Activated CD4-positive, alpha-beta T cell treated with anti-CD3 and anti-CD28 coated beads for 24 hours (primary cell): ENCODE data around the gene UBLCP1.
"Not testable (repeated sequence)": the region's sequence is repeated elsewhere in the genome, so short reads cannot be mapped to it uniquely, and the experiment has no call there.

Experiments used
- DNase-seq, 2 donors: peaks; one replicate each; pipeline ENCODE4 v3.0.0-alpha.2; 2020; ENCODE audit warnings: low read depth in 2 of 2

Gene UBLCP1, protein sequence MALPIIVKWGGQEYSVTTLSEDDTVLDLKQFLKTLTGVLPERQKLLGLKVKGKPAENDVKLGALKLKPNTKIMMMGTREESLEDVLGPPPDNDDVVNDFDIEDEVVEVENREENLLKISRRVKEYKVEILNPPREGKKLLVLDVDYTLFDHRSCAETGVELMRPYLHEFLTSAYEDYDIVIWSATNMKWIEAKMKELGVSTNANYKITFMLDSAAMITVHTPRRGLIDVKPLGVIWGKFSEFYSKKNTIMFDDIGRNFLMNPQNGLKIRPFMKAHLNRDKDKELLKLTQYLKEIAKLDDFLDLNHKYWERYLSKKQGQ

DNA sequence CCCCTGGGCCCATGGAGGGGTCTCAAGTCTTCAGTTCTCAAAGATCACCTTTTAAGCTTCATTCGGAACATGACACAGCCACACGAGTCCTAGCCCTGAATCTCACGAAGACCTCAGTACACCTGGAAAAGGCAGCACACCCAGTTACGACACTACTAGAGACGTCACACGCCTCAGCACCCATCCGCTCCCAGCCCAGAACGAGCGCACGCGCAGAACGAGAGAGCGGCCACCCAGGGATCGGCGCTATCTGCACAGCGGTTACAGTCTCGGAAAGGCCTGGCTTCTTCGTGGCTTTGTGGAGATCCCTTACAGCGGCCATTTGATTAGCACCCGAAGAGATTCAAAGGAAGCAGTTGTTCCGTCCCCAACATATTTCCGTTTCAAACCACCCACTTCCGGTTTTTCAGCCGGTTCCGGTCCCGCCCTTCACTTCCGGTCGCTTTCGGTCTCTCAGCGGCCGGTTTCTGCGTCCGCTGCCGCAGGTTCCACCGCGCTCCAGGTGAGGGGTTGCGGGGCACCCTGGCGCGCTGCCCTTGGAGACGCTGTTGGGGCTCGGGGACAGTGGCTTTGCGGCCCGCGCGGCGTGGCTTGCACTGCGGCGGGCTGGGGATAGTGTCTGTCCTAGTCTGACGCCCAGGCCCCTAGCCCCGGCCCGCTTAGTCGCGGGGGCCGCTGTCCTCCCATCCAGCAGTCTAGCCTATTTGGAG lies at the start of gene UBLCP1:
Gene UBLCP1, plus strand, starts transcription at position 432 of the 710 bp plus-strand sequence. CDS start 5,626 bp downstream, outside the sequence.
- peak; percentile 57 to 68 for DNase-seq

DNA sequence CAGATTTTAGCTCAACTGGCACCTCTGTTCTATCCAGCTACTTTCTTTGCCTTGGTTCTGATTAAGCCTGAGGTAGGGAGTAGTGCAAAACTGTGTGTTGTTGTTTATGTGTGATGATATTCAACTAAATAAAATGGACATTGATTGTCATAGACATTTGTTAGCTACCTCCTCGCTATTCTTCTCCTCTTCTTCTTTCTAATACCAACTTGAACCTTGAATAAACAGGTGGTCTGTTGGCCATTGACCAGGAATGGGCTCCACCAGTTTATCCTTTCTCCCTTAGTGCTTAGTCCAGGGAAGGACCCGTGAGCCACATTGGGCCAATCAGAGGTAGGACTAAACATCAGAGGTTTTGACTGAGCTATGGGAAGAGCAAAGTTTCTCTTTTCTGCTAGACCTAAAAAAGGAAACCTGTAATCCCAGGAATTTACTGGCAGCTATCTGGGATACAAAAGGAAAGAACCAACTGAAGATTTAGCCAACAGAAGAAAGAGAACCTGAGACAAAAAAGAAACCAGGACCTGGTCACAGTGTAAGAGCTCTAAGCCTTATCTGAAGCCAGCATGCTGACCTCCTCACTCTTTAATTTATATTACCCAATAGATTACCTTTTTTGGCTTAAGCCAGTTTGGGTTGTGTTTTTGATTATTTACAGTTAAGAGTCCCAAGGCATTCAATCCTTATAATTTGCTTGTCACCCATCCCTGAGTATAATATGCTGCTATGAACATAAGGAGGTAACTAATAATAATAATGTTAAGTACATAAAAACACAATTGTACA lies 48.4 kb upstream of the UBLCP1 start:
- no peak for DNase-seq

DNA sequence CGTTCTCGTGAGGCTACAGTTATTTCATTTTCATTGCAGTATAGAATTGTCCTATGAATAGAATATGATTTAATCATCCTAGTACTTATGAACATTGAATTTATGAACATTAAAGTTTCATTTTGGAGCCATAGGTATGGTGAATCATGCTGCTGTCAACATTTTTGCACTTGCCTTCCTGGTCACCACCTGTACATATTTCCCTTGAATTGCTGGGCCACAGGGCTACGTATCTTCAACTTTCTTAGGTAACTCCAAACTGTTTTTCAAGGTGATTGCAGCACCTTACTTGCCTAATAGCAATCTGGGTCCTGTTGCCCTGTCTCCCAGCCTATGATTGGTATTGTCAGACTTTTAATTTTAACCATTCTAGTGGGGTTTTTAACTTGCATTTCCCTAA lies 47.2 kb upstream of the UBLCP1 start:
- no peak for DNase-seq

DNA sequence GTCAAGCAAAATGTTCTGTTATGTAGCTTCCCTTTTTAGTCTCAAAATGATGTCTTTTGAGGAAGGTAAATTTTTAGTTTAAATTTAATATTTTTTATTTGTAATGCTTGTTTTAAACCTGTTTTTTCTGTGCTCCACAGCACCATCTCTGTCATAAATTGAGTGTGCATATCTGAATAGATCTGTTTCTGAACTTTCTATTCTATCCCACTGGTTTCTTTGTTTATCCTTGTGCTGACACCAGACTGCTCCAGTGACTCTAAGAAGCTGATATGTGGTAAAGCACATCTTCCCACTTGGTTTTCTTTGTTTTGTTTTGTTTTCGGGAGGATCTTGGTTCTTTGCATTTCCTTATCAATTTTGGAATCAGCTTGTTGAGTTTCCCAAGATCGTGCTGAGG lies 46.6 kb upstream of the UBLCP1 start:
- DNase-seq, result no peak

DNA sequence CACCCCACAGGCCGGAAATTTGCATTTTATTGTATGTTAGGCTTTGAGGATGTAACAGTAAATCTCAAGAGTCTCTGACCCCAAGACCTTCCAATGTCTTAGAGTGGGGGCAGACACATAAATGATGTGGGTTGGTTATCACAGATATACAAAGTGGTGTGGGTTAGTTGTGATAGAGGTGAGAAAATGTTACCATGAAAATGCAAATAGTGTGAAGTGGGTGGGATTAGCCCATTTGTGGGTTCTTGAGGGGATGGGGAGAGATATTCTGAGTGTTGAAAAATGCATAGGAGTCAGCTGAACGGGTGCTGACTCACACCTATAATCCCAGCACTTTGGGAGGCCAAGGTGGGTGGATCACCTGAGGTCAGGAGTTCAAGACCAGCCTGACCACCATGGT lies 45.9 kb upstream of the UBLCP1 start:
- DNase-seq, result no peak

DNA sequence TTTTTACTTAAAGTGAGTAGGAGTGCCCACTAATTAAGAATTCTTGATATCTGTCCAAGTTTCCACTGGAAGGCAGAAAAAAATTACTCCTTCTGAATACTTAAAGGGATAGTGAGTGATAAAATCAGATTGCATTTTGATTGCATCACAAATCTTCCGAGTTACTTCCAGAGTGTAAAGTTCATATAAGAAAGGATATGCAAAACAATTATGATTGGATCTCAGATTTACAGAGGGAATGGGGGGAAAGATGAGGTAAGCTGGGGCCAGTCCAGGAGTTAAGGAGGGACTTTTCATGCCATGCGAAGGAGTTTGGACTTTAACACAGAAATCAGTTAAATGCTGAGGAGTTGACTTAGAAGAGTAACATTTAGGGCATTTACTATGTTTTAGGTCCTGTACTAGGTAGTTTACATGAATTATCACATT lies 44.5 kb upstream of the UBLCP1 start:
- DNase-seq, result no peak

DNA sequence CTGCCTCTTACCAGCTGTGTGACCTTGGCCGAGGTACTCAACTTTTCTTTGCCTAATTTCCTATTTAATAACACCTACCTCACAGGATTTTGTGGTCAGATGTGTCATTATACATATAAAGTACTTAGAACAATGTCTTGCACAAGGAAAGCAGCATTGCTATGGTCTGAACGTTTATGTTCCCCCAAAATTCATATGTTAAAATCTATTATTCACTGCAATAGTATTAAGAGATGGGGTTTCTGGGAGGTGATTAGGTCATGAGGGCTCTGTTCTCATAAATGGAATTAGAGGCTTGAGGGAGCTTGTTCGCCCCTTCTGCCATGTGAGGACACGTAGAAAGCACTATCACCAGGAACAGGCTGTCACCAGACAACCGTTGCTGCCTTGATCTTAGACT lies 42.9 kb upstream of the UBLCP1 start:
- DNase-seq, result no peak

DNA sequence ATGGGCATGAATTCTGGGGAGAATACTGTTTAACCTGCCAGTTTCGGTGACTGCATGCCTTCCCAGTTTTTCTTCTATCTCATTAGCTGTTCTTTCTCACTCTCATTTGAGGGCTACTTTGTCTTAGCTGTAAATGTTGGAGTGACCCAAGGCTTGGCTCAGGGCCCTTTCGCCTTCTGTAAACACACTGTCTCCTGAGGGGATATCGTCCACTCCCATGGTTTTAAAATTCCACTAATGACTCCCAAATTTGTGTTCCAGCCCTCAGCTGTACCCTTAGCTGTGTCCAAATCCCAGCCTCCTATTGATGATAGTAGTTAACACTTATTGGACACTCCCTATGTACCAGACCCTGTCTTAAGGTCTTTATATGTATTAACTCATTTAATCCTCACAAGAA lies 39.6 kb upstream of the UBLCP1 start:
- no peak for DNase-seq

DNA sequence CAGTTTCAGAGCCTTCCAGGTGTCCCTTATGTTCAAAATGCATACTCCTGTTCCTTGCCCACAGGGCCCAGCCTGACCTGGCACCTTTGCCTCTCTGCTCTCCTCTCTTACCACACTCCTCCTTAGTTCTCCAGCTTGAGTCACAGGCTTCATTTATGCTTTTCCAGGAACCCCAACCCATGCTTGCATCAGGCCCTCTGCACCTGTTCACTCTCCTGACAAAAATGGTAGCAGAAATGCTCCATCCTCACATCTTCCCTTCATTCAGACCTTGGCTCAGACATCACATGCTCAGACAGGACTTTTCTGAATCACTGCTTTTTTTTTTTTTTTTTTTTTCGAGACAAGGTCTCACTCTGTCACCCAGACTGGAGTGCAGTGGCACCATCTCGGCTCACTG lies 38.6 kb upstream of the UBLCP1 start:
- no peak for DNase-seq

DNA sequence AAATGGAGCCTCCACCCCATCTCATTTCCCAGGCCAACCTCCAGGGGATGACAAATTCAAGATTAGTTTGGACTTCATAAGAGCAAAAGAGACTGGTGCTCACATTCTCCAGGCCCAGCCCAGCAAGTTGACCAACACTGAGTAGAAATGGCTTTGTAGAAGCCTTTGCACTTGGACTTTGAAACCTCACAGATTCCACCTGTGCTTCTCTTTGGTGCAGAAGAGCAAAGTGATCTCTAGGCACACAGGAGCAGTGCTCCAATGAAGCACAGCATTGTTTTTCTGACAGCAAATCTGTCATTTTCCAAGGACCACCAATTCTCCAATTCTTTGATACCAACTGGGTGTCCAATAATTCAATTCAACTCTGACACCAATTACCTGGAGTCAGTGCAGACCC lies 36.6 kb upstream of the UBLCP1 start:
- no peak for DNase-seq

DNA sequence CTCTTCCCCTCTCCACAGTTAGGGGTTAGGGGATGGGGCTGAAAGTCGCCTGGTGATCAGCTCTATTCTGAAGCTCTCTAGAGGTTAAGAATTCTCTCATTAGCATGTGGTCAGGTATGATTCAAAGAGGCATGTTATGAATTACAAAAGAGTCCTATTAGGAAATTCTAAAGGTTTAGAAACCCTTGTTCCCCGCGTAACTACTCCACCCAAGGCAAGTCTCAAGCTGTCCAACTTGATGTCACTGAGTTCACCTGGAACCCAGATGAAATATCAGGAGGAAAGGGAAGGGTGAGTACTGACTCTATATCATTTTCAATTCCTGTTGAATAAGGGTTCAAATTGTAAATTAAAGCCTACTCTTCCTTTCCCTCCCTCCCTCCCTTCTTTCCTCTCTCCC lies 35.6 kb upstream of the UBLCP1 start:
- no peak for DNase-seq

DNA sequence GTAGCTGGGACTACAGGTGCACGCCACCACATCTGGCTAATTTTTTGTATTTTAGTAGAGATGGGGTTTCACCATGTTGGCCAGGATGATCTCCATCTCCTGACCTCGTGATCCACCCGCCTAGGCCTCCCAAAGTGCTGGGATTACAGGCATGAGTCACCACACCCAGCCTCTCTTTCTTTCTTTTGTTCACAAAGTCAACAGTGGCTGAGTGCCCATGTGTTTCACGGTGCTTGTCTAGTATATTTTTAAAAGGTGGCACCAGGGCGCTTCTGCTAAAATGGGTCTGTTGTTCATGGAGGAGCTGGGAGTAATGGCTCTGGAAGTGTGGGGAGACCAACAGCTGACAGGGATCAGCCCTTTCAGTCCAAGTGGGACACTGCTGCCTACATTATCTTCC lies 35.0 kb upstream of the UBLCP1 start:
- DNase-seq, result not testable (repeated sequence)

DNA sequence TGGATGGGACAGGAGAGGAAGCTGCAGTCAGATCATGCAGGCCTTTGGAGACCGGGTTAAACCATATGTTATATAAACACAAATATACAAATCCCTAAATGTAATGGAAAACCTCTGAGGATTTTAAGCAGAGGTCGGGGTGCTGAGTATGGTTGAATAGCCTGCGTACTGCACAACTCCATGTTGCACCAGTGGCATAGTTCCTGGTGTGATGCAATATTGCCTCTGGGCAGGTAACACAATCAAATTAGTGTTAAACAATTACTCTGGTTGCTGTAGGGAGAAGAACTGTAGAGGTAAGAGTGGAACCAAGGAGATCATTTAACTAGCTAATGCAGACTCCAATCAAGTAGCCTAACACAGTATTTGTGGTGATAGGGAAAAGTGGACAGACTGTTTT lies 32.4 kb upstream of the UBLCP1 start:
- no peak for DNase-seq

DNA sequence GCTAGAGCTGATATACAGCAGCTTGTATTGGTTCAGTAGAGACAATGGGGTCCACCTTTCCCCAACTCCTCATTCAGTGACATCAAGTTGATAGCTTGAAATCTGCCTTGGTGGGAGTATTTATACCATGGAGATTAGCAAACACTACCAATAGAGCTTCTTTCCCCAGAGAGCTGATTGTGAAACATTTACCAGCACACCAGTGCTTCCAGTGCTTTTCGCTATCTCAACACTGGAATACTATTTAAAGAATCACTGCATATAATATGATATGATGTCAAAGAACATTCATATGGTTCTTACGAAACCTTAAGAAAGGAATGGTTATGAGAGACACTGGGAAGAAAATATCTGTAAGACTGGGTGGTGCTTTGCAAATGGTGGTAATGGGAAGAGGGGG lies 31.9 kb upstream of the UBLCP1 start:
- no peak for DNase-seq

DNA sequence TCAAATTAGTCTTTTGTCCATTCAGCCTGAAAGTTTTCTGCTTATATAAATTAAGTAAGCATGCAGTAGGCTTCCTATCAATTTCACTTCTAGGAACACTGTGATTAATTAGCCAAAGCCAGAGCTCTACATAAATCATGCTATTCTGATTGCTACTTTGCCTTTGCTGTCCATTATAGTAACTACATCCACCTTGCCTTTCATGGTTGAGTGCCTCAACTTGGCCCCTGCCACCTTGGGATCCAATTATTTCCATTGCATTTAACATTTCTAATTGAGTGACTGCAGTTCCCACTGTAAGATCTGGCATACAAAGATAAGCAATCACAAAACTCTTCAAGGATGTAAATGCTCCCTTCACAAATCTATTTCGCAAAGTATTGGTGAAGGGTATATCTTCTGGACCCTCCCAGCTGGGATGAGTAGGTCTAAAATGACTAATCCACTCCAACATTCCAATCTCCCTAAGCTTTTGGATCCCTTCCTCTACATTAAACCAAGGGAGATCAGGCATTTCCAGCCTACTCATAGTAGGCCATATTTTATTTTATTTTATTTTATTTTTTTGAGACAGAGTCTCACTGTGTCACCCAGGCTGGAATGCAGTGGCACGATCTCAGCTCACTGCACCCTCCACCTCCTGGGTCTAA lies 27.1 kb upstream of the UBLCP1 start:
- DNase-seq, result not testable (repeated sequence)

DNA sequence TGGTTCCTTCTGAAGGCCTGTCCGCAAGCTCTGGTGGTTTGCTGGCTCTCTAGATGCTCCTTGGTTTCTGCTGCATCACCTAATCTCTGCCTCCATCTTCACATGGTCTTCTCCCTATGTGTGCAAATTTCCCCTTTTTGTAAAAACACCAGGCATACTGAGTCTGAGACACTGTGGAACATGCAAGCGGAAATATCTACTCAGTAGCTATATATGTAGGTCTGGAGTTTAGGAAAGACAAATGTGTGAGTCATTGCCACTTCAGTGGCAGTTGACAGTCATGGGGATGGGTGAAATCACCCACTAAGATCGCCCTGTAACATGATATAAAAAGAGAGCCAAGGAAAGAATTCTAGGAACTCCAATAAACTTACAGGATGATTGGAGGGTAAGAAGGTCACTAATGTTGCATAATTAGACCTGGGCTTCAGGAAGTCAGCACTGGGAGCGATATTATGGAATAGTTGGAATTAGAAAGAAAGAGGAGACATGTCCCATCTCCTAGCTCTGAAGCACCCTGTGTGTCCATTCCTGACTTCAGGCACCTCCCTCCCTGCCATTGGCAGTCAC lies 22.7 kb upstream of the UBLCP1 start:
- no peak for DNase-seq

DNA sequence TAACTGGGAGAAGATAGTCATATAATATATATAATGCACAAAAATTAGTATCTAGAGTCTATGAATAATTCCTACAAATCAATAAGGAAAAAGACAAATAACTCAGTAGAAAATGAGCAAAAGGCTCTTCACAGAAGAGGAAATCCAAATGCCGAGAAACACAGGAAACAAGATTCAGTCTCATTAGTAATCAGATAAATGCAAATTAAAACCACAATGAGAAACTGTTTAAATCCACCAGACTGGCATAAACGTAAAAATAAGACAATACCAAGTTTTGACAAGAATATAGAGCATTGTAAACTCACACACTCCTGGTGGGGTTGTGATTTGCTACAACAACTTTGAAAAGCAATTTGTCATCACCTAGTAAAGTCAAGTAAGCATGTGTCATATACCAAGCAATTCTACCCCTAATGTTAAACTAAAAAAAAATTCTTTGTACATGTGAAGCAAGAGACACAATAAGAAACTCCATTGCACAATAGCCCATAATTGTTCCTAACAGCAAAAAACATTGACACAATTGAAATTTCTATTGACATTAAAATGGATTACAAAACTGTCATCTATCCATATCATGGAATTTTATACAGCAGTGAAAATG lies 21.0 kb upstream of the UBLCP1 start:
- no peak for DNase-seq

DNA sequence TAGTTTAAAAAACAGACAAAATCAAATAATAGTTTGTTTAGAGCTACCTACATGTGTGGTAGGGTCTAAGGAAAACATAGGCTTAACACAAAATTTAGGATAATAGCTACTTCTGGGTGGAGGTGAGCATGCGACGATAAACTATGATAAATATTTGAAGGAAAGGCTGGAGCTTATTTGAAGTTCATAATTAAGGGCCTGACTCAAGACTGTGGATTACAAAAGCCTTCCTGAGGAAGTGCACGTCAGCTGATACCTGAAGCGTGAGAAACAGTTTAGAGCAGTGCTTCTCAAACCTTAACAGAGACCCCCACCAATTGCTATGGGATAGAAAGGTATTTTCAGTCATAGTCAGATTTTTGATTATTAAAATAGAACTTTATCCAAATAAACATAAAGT lies 20.4 kb upstream of the UBLCP1 start:
- DNase-seq, result no peak

DNA sequence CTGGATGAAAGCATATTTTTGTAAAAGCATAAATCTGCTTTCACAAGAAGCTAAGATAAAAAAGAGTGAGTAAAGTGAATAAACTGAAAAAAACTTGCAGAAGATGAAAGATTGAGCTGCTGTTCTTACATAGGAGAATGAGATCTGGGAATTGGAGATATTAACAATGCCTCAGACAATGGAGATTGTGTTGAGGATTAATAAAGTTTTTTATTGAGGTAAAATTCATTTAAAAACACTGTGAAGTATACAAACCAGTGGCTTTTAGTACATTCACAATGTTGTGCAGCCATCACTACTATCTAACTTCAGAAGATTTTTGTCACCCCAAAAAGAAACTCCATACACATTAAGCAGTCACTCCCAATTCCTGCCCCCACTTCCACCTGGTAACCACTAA lies 19.7 kb upstream of the UBLCP1 start:
- DNase-seq, result no peak

DNA sequence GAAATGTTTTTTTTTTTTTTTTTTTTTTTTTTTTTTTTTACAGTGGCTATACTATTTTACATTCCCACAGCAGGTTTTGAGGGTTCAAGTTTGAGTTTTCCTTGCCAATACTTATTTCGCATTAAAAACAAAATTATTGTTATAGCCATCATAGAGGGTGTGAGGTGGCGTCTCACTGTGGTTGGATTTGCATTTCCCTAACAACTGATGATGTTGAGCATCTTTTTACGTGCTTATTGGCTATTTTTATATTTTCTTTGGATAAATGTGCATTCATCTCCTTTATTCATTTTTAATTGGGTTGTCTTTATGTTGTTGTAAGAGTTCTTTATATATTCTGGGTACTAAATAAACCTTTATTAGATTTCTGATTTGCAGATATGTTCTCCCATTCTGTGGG lies 18.9 kb upstream of the UBLCP1 start:
- no peak for DNase-seq

DNA sequence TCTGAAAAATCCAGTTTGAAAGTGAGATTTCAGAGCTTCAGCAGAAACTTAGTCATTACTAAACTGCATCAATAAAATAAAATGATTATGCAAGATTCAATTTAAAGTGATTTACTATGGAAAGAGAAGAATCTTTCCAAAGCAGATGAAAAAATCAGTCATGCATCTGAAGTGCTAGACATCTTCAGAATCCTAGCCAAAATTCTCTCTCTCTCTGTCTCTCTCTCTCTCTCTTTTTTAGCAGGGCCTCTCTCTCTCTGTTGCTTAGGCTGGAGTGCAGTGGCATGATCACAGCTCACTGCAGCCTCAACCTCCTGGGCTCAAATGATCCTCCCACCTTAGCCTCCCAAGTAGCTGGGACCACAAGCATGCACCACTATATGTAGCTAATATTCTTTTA lies 18.2 kb upstream of the UBLCP1 start:
- no peak for DNase-seq
